Neural cell (in vitro differentiated cells): ENCODE data around the gene FCER2. TPM values are rescaled to one million over a fixed set of nuclear protein-coding genes. Genes with fewer than 3 reads are reported as not detected.

Experiments used
- H2AFZ ChIP-seq: fragments of 200-600, 300-800 bp; sonication (generic), shearing (Covaris generic); 2 replicates; pipeline ENCODE4 v1.6.0; 2014; ENCODE audit warnings: low read depth, mild to moderate bottlenecking, antibody characterized with exemption, low read length, moderate library complexity
- H3F3A ChIP-seq: fragments of 200-600 bp; shearing (Covaris generic); 2 replicates; pipeline ENCODE4 v1.6.1; 2016; ENCODE audit warnings: mild to moderate bottlenecking, moderate library complexity, mixed read lengths, antibody characterized with exemption, low read length; ENCODE audit not compliant: insufficient read depth, poor library complexity, severe bottlenecking
- H3K27ac ChIP-seq: fragments of 200-600, 300-800 bp; sonication (generic), shearing (Covaris generic); 2 replicates; pipeline ENCODE4 v1.5.1; 2014; ENCODE audit warnings: mild to moderate bottlenecking, low read length, moderate library complexity
- H3K27me3 ChIP-seq: fragments of 300-800, 200-600 bp; sonication (generic), shearing (Covaris generic); 2 replicates; pipeline ENCODE4 v1.6.0; 2014; ENCODE audit warnings: mild to moderate bottlenecking, low read depth, low read length, moderate library complexity; ENCODE audit not compliant: insufficient read depth
- H3K36me3 ChIP-seq: fragments of 300-800, 200-600 bp; sonication (generic), shearing (Covaris generic); 2 replicates; pipeline ENCODE4 v1.5.1; 2014; ENCODE audit warnings: mild to moderate bottlenecking, antibody characterized with exemption, low read length, moderate library complexity; ENCODE audit not compliant: insufficient read depth
- H3K4me2 ChIP-seq: fragments of 300-800, 200-600 bp; sonication (generic), shearing (Covaris generic); 2 replicates; pipeline ENCODE4 v1.6.0; 2014; ENCODE audit warnings: mild to moderate bottlenecking, low read length
- H3K4me3 ChIP-seq: fragments of 300-800, 200-600 bp; sonication (generic), shearing (Covaris generic); 2 replicates; pipeline ENCODE4 v1.5.1; 2014; ENCODE audit warnings: mild to moderate bottlenecking, low read length, moderate library complexity
- H3K79me2 ChIP-seq: fragments of 200-600 bp; shearing (Covaris generic); replicated peaks from 2 replicates; pipeline ENCODE4 v1.6.0; 2014; ENCODE audit warnings: mild to moderate bottlenecking, low read length, moderate library complexity; ENCODE audit not compliant: insufficient read depth
- H3K9ac ChIP-seq: fragments of 300-800, 200-600 bp; sonication (generic), shearing (Covaris generic); 2 replicates; pipeline ENCODE4 v1.6.1; 2016; ENCODE audit warnings: mild to moderate bottlenecking, low read length, mixed read lengths
- H3K9me2 ChIP-seq: fragments of 200-600 bp; shearing (Covaris generic); 2 replicates; pipeline ENCODE4 v1.6.1; 2016; ENCODE audit warnings: mild to moderate bottlenecking, low read length, mixed read lengths; ENCODE audit not compliant: insufficient read depth
- H3K9me3 ChIP-seq: fragments of 200-600, 300-800 bp; sonication (generic), shearing (Covaris generic); 2 replicates; pipeline ENCODE4 v1.6.1; 2016; ENCODE audit warnings: mild to moderate bottlenecking, mixed run types, low read length, moderate library complexity, mixed read lengths
- H4K20me1 ChIP-seq: fragments of 200-600 bp; shearing (Covaris generic); 2 replicates; pipeline ENCODE4 v1.6.1; 2016; ENCODE audit warnings: mild to moderate bottlenecking, mixed run types; ENCODE audit not compliant: insufficient read depth
- CTCF ChIP-seq: fragments of 450-650 bp; IDR thresholded peaks from 2 replicates; pipeline ENCODE4 v1.5.1; 2014; ENCODE audit warnings: antibody characterized with exemption, mild to moderate bottlenecking, moderate library complexity; ENCODE audit not compliant: poor library complexity, severe bottlenecking
- EP300 ChIP-seq: fragments of 450-650 bp; conservative IDR thresholded peaks from 2 replicates; pipeline ENCODE4 v1.6.1; 2014; ENCODE audit warnings: antibody characterized with exemption, mild to moderate bottlenecking, moderate library complexity; ENCODE audit not compliant: poor library complexity, severe bottlenecking
- EZH2 ChIP-seq: fragments of 200-600, 300-800 bp; shearing (Covaris generic), sonication (generic); IDR thresholded peaks from 2 replicates; pipeline ENCODE4 v1.6.1; 2014; ENCODE audit warnings: antibody characterized with exemption, low read length, borderline replicate concordance, mild to moderate bottlenecking; ENCODE audit not compliant: insufficient read depth, poor library complexity, severe bottlenecking
- MXI1 ChIP-seq: fragments of 450-650 bp; conservative IDR thresholded peaks from 2 replicates; pipeline ENCODE4 v1.6.1; 2014; ENCODE audit warnings: antibody characterized with exemption, mild to moderate bottlenecking; ENCODE audit not compliant: poor library complexity, severe bottlenecking
- POLR2AphosphoS5 ChIP-seq: IDR thresholded peaks from 2 replicates; pipeline ENCODE4 v1.6.1; 2012
- RAD21 ChIP-seq: fragments of 450-650 bp; conservative IDR thresholded peaks from 2 replicates; pipeline ENCODE4 v1.6.1; 2014; ENCODE audit warnings: antibody characterized with exemption, mild to moderate bottlenecking, moderate library complexity
- SMC3 ChIP-seq: fragments of 450-650 bp; conservative IDR thresholded peaks from 2 replicates; pipeline ENCODE4 v1.6.1; 2014; ENCODE audit warnings: antibody characterized with exemption, mild to moderate bottlenecking, moderate library complexity; ENCODE audit not compliant: poor library complexity
- TAF1 ChIP-seq: IDR thresholded peaks from 2 replicates; pipeline ENCODE4 v1.6.1; 2012; ENCODE audit warnings: low read depth
- polyA plus RNA-seq: library from polyadenylated mRNA; depleted of rRNA; stranded (reverse); fragments of >200 nt; gene quantifications from 2 replicates; pipeline ENCODE4 v1.2.3, GENCODE V29; 2014
- TF ChIP-seq, protein P1 (sequence below): IDR thresholded peaks from 2 replicates; pipeline ENCODE4 v1.6.1; 2012; ENCODE audit warnings: borderline replicate concordance

FCER2 gene
- polyA plus RNA-seq, 1 donor from 2014 or later, result not detected

DNA sequence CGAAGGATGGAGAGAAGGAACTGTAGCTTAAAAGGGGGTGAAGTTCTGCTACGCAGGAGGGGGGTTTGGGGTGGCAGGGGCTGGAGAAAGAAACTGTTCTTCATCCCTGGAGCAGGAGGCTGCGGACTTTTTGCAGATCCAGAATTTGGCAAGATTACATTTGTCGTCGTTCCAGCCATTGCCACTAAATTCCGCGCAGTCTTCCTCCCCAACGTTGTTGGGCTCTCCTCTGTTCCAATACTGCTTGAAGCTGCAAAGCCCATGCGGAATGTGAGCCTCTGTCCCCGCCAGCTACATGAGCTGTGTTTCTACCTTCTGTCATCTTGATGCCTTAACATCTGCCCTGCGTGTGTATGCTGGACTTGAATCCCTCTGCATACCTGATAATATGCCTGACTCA is 41.1 kb upstream of the FCER2 start:
- Histone ChIP-seq H3K27ac (no peak overlapping the region), H3K36me3 (no peaks in the 10 kb centered on the region), H3K9ac (no peak overlapping the region), H3F3A (no peaks in the 10 kb centered on the region), H3K79me2 (no peaks in the 10 kb centered on the region), H3K9me2 (no peaks in the 10 kb centered on the region), H4K20me1 (no peaks in the 10 kb centered on the region), H2AFZ (no peak overlapping the region), H3K27me3 (no peaks in the 10 kb centered on the region), H3K9me3 (no peaks in the 10 kb centered on the region), H3K4me2 (no peak overlapping the region), H3K4me3 (no peak overlapping the region)
- TF ChIP-seq CTCF (no peak), TAF1 (no peak), RAD21 (no peak), POLR2AphosphoS5 (no peak), EP300 (no peak), MXI1 (no peak), EZH2 (no peak), SMC3 (no peak)
- TF ChIP-seq, protein P1, sequence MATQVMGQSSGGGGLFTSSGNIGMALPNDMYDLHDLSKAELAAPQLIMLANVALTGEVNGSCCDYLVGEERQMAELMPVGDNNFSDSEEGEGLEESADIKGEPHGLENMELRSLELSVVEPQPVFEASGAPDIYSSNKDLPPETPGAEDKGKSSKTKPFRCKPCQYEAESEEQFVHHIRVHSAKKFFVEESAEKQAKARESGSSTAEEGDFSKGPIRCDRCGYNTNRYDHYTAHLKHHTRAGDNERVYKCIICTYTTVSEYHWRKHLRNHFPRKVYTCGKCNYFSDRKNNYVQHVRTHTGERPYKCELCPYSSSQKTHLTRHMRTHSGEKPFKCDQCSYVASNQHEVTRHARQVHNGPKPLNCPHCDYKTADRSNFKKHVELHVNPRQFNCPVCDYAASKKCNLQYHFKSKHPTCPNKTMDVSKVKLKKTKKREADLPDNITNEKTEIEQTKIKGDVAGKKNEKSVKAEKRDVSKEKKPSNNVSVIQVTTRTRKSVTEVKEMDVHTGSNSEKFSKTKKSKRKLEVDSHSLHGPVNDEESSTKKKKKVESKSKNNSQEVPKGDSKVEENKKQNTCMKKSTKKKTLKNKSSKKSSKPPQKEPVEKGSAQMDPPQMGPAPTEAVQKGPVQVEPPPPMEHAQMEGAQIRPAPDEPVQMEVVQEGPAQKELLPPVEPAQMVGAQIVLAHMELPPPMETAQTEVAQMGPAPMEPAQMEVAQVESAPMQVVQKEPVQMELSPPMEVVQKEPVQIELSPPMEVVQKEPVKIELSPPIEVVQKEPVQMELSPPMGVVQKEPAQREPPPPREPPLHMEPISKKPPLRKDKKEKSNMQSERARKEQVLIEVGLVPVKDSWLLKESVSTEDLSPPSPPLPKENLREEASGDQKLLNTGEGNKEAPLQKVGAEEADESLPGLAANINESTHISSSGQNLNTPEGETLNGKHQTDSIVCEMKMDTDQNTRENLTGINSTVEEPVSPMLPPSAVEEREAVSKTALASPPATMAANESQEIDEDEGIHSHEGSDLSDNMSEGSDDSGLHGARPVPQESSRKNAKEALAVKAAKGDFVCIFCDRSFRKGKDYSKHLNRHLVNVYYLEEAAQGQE, result no peak

DNA sequence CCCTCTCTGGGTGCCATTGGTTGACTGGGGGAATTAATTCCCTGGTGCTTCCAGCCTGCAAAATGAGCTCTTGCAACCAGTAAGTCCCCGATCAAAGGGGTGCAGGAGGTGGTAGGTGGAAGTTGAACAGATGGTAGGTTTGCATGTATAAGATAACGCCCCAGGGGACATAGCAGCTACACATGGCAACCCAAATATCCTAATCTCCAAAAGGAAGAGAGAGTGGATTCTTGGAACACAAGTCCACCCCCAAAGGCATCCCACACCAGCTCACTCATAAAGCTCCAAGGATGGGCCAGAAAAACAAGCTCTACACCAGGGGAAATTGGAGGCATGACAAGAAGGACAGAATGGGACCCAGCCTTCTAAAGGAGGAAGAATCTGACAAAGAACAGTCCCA is 40.6 kb upstream of the FCER2 start:
- H3K27me3 ChIP-seq, result no peaks in the 10 kb centered on the region
- H3K27ac ChIP-seq, result no peak overlapping the region
- H3K9me3 ChIP-seq, result no peaks in the 10 kb centered on the region
- no peak overlapping the region for H3K4me3 ChIP-seq
- no peak overlapping the region for H3K4me2 ChIP-seq
- H3K79me2 ChIP-seq, result no peaks in the 10 kb centered on the region
- H3K36me3 ChIP-seq, result no peaks in the 10 kb centered on the region
- no peaks in the 10 kb centered on the region for H4K20me1 ChIP-seq
- no peak overlapping the region for H3K9ac ChIP-seq
- H3F3A ChIP-seq, result no peaks in the 10 kb centered on the region
- no peaks in the 10 kb centered on the region for H3K9me2 ChIP-seq
- no peak for TF ChIP-seq EP300
- TF ChIP-seq CTCF, result no peak
- TF ChIP-seq EZH2, result no peak
- TF ChIP-seq, protein P1, result no peak
- no peak for TF ChIP-seq SMC3
- no peak overlapping the region for H2AFZ ChIP-seq
